HG02642 (cell line): Measurements from ENCODE around the gene CR1L.
A peak's percentile ranks its signal among the peaks of the same experiment; 100 is the strongest.
"Not testable (repeated sequence)": the region's sequence is repeated elsewhere in the genome, so short reads cannot be mapped to it uniquely, and the experiment has no call there.

ENCODE experiments used
- ATAC-seq: cut with Tn5 transposase; IDR thresholded peaks from one replicate; pipeline ENCODE4 v1.9.1; 2021; ENCODE audit warnings: mild to moderate bottlenecking; ENCODE audit not compliant: unreplicated experiment, poor library complexity

Gene CR1L

DNA sequence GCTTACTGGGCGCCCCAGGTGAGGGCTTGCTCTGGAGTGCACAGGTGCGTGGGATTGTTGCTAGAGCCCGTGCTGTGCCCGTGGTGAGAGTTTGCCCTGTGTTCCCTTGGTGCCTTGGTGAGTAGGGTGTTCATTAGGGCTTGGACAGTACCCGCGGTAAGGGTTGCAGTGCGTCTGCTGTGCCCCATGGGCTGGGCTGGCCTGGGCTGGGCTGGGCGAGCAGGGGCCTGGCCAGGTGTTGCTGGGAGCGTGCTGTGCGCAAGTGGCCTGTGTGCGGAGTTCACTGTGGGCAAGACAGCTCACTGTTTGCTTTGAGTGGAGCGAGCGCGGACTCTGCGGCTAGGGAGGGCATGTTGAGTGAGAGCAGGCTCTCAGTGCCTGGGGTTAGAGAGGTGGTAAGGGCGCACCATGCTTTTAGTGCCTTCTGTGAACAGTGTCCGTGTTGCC is 725 bp downstream of the CR1L start:
- no peak for ATAC-seq

DNA sequence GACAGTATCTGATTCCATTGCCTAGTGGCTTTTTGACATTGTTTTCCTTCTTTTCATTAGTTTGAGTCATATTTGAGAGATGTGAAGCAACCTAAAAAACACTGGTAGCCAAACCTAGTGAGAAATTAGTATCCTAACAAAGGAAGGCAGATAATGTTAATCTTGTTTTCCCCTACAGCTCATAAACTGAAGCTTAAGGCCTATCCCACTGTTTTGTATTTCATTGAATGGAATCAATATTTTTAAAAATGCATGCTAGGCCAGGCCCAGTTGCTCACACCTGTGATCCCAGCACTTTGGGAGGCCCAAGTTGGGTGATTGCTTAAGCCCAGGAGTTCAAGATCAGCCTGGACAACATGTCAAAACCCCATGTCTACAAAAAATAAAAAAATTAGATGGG is 1.2 kb downstream of the CR1L start:
- ATAC-seq = no peak

DNA sequence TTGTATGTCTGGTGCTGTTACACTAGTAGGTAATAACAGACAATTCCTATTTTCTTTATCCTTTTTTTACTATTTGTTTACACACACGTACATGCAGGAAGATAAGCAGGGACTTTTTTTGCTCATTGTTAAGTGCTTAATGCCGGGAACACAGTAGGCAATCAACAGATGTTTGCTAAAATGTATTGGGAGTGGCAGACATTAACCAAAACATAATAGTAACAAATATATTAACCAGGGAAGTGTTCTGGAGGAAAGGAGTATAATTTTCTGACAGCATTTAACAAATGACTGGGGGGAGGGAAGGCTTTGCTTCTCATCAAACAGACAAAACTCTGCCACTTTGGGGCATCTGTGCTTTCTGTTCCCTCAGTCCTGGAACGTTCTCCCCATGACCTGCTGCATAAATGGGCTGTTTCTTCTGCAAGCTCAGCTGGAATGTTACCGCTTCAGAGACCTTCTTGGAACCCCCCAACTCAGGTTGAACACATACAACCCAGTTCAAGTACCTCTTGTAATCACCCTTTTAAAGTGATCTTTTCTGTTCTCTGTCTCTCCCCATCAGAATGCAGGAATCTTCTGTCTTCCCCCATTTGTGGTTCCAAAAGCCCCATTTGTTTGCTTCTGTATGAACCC is 2.1 kb downstream of the CR1L start:
- ATAC-seq = no peak

DNA sequence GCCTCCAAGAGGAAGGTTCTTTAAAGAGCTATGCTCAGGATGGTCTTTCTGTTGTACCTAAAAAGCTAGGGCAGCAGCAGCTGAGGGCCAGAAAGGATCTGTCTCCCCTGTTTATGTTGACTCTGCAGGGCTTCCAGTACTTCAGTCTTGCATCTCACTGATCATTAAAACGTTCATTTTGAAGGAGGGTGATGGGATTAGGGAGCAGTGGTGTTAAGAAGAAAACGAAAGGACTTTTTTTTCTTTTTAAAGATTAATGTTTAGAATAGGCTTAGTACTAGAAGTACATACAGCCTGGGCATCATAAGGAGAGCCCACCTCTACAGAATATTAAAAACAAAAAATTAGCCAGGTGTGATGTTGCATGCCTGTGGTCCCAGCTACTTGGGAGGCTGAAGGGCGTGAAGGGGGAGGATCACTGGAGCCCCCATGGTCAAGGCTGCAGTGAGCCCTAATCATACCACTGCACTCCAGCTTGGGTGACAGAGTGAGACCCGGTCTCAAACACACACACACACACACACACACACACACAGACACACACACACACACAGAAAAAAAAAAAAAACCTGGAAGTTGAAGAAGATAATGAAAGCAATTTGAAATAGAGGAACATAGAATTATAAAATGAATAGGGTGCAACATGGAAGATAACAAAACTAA is 2.9 kb downstream of the CR1L start:
- no peak for ATAC-seq

DNA sequence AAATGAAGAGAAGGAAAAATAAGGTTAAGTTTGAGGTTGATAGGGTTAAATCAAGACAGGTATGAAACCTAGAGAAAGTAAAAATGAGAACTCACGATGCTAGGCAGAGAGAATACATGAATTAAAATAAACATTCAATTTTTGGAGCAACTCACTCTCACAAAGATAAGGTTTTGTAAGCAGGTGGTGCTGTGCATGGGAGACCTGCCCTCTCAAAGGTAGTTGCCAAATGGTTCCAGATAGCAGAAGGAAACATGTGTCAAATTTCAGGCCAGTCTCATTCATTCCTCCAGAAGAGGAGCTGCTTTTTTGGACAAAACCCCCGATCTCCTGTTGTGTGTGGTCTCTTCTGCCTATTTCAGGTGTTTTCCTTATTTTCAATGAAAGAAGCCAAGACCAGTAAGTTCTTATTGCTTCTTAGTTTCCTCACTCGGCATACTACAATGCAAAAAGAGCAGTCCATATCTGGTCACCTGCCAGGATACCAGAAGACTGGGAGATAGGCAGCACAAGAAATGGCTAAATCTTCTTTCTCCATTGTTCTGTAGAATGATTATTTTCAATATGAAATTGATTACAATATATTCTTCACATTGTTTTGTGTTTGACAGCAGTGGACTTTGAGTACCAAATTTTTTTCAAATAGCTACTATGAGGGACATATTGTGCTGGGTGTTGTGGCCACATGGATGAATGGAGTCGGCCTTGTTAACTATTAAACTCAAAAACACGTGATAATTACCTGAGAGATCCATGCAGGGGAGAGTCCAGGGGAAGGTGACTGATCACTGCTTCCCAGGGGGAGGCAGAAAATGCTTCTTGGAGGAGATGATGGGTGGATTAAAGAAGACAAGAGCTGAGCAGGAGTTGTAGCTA is 3.6 kb downstream of the CR1L start:
- ATAC-seq = no peak

DNA sequence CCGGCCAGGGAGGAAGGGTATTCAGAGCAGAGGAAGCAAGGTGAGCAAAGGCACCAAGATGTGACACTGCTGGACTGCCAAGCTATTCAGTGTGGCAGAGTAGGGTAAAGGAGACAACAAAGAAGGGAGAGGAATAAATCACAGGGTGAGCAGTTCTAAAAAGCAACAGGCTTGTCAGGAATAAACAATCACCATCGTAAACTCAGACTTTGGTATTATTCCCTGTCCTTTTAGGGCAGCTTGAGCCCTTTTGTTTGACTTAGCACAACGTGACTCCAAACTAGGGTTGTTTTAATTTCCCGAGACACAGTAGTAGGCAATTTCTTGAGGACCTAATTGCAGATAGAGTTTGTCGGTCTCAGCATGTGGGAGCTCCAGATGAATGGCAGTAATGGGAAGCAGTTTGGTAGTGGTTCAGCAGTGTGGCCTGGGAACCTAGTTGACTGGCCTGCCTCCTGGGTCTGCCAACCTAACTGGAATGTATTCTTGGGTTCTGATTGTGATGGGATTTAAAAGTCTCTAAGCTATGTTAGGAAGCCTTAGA is 4.3 kb downstream of the CR1L start:
- no peak for ATAC-seq

DNA sequence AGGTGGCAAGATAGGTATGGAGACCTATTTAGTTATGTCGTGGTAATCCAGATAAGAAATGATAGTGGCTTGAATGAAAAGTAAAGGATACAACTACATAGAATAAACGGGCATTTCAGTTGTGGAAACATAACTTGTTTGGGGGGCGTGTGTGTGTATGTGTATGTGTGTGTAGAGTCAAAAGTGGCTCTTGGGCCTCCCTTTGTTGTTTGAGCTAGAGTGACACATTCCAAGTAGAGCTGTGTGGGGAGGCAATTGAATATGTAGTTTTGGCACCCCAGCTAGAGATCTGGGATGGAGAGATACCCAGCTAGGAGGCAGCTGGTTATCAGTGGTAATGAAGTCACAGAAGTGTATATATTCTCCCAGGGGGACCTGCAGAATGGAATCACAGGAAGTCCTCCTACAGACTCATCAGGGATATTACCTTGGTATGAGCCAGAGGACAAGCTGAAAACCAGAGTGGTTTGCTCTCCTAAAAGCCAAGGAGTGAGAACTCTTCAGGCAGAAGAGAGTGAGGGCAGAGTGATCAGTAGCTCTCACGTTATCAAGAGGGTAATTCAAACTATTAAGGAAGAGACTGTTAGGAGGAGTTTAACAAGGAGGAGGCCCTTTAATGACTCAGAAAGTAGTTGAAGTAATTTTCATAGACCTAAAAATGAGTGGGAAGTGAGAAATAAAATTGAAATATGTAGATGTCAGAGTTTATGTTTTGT is 5.1 kb downstream of the CR1L start:
- ATAC-seq = no peak

DNA sequence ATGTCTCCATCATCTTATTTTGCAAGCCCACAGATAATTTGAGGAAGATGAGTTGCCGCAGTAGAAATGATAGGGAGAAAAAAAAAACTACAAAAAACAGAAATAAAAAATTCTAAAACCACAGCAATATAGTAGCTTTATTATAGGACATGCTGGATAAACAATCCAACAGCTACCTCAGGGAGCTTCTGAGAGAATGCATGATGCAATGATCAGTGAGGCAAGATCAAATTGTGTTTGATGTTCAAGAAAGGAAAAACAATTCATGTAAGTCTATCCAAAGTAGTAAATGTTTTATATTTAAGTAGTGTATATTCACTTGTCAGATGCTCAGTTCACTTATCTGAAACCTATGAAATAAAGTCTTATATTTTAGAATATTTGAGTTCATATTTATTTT is 6.7 kb downstream of the CR1L start:
- no peak for ATAC-seq

DNA sequence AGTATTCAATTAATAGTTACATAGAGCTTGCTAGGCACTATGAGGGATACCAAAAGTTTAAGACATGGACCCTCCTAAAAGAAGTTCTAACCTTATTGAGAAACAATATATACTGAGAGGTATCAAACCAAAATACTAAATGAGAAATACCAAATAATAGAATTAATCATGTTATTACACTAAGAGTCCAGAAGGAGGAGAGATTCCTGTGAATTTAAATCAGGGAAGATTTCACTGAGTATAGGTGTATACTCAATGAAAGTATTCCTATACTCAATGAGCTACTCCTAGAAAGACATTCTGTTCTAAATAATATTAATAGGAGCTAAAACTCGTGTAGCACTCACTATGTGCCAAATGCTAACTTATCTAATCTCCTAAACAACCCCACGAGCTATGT is 9.4 kb downstream of the CR1L start:
- ATAC-seq = no peak

DNA sequence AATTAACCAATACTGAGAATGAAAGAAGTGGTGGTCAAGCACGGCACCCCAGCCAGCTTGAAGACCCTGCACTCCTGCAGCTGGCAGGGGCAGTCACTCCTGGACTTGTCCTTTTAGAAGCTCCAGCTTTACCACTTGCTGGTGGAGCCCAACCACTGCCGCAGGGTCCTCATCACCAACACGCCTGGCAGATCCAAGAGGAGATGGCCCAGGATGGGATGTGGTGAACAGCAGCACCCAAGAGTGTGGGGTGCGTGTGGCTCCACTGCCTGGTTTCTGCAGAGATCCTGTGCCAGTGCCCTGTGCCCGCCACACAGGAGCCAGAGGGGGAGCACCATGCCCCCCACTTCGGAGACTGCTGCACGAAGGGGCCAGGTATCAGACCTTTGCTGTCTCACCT is 13.5 kb downstream of the CR1L start:
- no peak for ATAC-seq

DNA sequence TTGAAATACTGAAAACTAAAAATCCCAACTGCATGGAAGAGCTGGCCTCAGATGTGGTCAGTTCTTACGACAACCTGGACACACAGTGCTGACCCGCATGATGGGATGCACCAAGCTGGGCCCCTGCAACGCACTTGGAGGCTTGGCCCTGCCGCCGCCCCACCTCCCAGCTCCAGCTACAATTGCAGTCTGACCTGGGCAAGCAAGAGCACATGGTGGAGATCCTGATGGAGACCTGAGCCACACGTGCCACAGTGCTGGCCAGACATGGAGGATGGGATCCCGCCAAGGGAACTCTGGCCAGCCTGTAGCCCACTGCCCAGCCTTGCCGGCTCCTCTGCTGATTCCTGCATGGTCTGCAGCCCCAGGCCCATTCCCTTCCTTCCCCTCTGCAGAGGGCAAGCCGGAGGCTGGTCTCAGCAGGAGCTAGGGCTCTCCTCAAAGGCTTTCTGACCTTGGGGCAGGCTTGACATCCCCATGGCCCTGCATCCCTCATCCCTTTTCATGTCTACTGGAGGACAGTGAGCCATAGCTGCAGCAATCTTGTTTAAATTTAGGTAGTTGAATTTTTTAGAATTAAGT is 14.1 kb downstream of the CR1L start:
- ATAC-seq = no peak

DNA sequence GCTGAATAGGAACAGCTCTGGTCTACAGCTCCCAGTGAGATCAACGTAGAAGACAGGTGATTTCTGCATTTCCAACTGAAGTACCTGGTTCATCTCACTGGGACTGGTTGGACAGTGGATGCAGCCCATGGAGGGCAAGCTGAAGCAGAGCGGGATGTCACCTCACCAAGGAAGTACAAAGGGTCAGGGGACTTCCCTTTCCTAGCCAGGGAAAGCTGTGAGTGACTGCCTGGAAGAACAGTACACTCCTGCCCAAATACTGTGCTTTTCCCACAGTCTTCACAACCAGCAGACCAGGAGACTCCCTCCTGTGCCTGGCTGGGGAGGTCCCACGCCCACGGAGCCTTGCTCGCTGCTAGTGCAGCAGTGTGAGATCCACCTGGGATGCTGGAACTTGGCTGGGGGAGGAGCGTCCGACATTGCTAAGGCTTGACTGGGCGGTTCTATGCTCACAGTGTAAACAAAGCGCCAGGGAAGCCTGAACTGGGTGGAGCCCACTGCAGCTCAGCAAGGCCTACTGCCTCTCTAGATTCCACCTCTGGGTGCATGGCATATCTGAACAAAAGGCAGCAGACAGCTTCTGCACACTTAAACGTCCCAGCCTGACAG is 14.7 kb downstream of the CR1L start:
- no peak for ATAC-seq

DNA sequence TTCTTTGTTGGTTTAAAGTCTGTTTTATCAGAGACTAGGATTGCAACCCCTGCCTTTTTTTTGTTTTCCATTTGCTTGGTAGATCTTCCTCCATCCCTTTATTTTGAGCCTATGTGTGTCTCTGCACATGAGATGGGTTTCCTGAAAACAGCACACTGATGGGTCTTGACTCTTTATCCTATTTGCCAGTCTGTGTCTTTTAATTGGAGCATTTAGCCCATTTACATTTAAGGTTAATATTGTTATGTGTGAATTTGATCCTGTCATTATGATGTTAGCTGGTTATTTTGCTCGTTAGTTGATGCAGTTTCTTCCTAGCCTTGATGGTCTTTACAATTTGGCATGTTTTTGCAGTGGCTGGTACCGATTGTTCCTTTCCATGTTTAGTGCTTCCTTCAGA is 16.5 kb downstream of the CR1L start:
- not testable (repeated sequence) for ATAC-seq

DNA sequence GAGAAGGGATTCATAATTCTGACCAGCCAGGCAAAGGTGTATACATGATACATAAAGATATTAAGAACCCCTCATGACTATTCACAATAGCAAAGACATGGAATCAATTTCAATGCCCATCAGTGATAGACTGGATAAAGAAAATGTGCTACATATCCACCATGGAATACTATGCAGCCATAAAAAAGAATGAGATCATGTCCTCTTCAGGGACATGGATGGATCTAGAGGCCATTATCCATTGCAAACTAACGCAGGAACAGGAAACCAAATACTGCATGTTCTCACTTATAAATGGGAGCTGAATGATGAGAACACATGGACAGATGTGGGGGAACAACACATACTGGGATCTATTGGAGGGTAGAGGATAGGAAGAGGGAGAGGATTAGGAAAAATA is 21.4 kb downstream of the CR1L start:
- no peak for ATAC-seq

DNA sequence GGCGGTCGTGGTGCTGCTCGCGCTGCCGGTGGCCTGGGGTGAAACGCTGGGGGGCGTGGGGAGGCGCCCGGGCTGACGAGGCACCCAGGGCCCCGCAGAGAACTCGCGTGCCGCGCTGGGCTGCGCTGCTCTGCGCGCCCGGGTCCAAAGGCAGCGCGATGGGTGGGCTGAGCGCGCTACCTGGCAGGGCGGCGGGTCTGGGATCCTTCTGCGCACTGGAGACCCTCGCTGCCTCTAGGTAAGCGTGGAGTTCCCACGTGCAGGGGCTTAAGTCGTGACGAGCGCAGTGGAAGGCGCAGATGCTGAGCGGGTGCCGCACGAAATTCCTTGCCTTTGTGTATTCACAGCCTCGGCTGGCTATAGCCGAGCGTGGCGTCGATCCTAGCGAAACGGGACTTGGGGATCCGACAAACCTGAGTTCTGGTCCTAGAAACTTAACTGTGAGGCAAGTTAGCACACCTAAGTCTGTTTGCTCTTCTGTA is 24.6 kb downstream of the CR1L start:
- no peak for ATAC-seq

DNA sequence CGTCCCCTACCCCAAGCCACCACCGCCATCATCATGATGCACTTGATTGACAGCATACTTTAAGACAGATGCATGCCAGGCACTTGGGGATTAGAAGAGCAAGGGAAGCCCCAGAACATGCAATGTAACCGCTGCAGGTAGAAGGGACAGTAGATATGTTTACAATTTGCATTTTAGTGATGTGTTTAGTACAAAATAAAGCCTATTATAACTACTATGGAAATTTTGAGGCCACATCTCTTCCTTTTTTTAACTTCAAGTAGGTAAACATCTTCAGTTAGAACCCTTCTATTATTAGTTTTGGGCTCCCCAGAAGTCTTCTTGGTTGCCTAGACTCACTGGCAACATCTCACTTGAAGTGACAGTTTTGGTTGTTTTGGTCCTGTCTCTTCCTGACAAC is 25.3 kb downstream of the CR1L start:
- peak; percentile 69 for ATAC-seq

DNA sequence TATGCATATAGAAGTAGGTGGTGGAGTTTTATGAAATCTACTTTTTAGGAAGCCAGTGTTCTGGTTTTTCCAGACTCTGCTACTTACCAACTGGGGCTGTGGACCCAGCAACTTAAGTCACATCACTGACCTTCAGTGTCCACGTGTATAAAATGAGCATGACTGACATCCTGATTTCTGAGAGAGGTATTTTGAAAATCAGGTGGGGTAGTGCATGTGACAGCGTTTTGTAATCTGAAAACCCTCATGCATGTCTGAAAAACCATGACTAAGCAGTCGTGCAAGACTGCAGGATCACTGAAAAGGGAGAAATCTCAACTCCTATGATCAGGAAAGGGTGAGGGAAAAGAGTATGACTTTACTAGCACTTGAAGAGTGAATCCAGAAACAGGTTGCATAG is 26.1 kb downstream of the CR1L start:
- no peak for ATAC-seq

DNA sequence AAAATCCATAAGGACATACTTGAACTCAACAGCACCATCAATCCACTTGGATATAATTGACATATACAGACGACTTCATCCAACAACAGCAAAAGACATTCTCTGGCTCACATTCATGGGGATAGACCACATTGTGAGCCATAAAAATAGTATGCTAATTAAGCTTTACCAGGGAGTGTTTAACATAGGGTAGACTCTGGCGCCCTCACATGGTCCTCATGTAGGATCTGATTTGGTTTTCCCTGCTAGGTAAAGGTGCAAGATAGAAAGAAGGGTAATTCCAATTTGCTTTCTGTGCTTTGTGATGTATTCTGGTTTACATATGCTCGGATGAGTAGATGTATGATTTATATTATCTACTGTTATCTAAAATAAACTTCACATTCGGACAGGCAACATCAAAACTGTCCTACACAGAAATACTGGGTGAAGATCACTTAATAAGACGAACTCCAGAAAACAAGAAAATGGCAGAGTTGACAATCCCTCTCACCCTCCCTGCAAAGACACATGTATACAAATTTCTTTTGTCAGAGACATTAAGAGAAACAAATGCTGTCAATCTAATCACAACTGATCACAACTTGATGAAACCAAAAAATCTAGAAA is 27.7 kb downstream of the CR1L start:
- no peak for ATAC-seq

DNA sequence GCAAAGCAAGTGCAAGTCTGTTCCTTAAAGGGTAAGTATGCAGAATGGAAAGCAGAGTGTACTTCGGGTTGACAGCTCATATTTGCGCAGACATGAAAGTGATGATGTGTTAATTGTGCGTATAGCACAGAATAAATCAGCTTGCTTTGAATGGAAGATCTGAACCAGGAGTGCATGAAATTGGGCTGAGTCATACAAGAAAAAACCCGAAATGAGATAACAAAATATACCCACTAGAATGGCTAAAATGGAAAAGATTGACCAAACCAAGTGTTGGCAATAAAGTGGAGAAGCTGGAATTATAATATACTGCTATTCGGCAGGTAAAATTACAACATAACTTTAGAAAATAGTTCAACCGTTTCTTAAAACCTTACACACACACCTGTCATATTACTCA is 28.5 kb downstream of the CR1L start:
- ATAC-seq = no peak
